GOT3 (cell line): Measurements from ENCODE around the gene GABRB3.

ENCODE experiments used
- DNase-seq: peaks from one replicate; lab custom pipeline; 2025; ENCODE audit warnings: mixed read lengths; lab: John Stamatoyannopoulos, UW

GABRB3 gene

DNA sequence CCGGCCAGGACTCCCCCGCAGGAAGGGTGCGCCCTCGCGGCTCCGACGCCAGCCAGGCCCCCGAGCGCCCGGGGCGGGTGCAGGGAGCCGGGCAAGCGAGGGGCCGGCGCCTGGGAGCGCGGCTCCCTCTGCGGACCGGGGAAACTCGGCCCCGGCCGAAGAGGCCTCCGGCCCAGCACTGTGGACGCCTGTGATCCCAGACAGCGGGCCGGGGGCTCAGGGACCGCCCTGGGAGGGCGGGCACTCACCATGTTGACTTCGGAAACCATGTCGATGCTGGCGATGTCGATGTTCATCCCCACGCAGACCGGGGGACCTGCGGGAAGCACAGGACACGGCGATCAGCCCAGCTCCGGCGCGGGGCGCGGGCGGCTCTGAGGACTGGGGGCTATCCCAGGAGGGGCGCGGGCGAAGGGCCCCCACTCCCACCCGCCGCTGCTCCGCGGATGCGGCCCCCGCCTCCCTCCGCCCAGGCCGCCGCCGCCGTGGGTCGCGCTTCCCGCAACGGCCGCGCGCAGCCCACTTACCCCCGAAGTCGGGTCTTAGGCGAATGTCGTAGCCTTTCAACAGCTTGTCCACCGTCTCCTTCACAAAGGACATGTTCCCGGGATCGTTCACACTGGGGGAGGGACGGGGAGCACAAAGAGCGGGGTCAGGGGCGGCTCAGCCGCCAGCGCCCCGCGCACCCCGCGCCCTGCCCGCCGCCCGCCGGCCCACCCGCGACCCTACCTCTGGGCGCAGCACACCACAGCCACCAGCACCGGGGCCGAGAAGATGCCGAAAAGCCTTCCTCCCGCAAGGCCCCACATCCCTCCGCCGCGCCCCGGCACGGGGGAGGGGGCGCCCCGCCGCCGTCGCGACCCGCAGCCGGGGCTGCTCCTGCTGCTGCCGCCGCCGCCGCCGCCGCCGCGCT is at the start of gene GABRB3:
Gene GABRB3 (minus strand): TSS at position 913 of the 913 bp plus-strand sequence.
- DNase-seq = no peak

DNA sequence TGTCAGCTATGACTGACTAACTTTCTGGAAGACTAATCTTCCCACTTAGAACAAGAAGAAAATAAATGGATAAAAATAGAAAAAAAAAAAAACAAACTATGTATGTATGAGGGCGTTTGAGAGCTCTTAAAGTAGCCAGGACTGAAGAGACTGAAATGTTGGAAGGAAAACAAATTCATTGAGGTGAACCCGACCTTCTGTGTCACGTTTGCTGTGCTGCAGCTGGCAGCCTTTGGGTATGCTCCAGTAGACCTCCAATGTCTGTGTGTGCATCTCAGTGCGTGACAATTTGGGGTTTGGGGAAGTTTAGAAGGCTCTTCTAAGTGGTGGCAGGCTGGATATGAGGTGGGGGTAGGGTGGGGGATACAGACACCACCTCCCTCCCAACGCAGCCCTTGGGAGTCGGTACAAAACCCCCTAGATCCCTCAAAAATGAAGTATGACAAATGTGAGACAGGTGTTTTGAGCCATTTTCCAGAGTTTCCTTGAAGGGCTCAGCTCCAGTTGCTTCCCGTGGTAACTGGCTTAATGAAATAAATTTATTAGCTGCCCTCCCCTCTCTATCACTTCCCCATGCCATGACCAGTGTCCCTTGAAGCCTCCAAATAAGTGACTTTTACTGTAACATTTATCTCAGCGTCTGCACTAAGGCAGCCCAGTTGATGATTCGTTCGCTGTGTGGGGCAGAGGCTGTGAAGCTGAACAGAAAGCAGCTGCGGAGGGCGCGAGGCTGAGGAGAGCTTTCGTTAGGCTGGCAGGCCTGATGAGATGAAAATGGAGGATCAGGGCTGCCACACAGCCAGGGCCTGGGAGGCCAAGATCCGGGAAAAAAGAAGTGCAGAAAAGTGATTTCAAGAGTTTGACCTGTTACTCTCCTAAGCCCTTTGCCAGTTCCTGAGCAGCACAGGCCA is 34.9 kb upstream of the GABRB3 start:
- no peak for DNase-seq

DNA sequence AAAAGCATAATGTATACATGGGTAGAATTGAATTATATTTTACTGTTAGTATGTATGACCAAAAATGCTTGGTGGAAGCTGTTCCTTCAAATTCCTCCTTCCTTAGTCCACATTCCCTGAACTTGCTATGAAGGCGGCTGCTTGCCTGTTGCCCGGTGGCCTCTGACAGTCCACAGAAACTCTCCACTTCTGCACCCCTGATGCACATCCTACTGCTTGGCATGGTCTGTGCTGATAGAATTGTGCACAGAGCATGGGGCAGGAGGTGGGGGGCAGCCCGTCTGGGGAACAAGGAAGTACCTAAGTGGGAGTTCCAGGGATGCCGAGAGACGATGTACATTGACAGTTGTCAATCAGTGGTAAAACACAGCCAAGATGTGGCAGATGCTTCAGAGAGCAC is 33.7 kb upstream of the GABRB3 start:
- DNase-seq = no peak

DNA sequence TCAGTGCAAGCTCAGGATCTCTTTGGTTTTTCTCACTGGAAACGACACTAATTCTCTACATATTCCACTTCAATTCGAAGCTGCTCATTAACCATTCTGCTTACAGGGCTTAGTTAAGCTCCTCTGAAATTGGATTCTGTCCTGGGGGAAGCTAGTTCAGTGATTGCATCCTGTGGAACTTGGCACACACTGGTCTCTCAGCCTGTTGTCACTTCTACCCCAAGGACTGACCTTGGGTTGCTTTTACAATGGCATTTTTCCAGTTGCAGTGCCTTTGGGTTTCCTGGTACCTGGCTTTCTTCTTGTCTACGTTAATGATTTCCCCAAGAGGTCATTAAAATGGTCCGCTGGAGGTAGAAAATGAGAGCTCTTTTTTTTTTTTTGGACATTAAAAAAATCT is 33.3 kb upstream of the GABRB3 start:
- no peak for DNase-seq

DNA sequence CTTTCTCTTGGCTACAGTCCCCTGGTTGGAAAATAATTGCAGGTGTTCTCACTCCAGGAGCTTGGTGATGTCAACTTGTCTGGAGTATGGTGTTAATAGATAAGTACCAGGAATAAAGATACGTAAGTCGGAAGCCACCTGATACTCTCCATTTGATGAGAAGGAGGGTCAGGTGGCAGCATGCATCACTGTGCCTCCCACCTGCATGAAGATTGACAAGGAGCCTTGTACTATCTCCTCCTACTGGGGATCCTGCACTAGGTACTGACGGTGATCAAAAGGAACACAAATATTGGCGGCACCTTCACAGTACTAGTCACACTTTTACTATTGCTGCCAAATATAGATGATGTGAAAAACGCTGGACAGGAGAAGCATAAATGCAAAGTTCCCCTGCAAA is 32.6 kb upstream of the GABRB3 start:
- DNase-seq = no peak

DNA sequence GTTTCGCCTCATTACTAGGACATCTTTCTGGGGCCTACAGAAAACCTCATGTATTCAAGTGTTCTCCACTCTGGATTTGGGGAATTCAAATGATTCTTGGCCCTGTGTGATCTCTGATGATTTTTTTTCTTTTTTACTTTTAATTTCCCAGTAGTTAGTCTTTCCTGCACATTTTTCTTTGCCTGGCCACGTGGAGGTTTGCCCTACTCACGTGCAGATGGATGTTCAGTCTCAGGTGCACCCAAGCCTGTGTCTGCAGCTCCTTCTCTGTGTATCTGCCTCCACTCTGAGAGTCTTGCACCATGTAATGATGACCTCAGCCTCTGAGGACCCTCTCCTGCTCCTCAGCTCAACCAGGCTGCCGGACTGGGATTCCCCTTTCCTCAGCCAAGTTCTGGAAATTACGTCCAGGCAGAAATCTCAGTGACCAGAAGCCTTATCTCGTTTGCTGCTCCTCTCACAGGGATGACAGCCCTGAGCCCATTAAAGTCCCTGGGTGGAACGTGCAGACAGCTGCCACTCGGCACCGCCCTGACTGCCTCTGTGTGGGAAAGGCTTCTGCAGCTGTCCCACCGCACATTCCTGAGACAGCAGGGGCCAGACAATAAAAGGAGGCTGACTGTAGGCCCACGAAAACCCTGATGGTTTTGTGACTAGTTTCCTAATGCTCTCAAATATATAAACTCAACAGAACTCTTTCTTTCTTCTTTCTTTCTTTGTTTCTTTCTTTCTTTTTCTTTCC is 31.4 kb upstream of the GABRB3 start:
- DNase-seq = no peak

DNA sequence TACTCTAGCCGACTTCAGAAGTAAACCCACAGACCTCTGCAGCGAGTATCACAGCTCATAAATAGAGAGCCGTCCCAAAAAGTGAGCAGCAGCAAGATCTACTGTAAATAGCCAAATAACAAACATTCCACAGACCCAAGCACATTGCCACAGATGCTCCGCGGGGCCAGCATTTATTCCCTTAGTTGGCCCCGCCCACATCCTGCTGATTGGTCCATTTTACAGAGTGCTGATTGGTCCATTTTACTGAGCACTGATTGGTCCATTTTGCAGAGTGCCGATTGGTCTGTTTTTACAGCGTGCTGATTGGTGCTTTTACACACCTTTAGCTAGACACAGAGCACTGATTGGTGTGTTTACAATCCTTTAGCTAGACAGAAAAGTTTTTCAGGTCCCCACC is 17.3 kb upstream of the GABRB3 start:
- no peak for DNase-seq

DNA sequence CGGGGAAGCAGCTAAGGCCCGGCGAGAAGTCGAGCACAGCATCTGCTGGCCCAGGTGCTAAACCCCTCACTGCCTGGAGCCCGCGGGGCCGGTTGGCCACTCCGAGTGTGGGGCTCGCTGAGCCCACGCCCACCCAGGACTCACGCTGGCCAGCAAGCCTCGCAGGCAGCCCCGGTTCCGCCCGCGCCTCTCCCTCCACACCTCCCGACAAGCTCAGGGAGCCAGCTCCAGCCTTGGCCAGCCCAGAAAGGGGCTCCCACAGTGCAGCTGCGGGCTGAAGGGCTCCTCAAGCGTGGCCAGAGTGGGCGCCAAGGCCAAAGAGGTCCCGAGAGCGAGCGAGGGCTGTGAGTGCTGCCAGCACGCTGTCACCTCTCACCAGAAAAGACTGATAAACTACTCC is 8.9 kb upstream of the GABRB3 start:
- DNase-seq = no peak

DNA sequence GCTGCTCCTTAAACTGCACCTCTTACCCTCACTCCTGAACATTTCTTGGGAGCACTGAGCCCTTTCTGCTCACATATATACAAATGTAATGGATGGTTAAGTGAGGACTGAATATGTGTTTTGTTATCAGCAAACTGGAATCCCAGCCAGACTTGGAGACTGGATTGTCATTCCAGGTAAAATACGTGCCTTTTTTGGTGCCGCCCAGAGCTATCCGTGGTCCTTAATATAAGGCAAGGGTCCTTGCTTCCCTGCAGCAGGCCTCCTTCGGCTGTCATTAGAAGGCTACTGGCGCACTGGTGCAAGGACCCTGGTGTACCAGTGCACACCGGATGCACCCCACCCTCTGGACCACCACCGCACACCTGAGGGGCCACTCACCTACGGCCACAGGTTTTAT is 1.1 kb upstream of the GABRB3 start:
- DNase-seq = no peak

DNA sequence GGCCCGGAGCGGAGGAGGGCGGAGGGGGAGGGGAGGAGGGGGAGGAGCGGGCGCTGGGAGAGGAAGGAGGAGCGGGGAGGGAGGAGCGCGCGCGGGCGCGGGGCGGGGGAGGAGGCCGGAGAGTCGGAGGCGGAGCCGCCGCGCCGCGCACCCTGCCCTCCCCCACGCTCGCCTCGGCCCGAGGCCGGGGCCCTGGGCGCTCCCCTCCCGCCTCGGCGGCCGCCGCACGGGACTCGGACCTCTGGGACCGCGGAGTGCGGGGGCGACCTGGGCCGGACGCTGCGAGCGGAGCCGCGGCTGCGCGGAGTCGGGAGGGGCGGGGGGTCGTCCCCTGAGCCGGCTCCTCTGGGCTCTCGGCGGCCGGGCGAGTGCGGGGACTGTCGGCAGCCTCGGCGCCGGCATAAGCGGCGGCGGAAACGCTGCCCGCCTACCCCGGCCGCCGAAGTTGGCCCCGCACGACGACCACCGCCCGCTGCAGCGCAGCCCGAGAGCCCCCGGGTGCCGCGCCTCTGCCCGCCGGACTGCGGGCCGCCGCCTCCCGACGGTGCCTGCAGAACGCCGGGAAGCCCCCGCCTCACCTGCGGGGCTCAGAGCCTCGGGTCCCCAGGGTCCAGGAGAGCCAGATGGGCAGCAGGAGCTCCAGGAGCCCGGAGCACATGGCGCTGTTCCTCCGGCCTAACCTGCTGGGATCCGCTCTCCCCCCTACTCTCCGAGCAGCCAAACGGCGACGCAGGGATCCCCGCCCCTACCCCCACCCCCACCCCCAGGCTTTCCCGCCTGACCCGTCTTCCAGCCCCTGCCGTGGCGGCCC is 406 bp upstream of the GABRB3 start:
- DNase-seq = no peak

DNA sequence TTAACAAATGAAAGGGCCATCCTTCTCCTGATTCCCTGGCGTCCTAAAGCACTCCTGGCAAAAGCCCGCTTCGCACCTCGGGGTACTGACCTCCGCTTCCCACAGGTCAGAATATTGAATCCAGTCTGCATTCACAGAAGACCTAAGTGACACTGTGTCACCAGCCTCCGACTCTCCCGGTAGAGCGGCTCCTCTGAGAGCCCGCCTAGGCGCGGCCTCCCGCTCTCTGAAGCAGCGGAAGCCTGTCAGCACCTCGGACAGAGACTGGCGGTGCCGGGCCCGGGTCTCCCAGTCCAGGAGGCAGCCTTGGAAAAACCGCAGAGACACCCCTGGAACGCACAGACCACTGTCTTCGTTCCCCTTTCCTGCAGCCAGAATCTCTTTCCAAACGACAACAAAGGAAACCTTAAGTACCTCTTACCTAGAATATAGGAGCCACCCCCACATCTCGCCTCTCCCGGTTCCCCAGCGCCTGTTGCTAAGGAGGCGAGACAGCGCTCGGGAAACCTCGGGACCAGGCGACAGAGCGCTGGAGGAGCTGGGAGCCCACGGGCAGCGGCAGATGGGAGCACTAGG is 1.2 kb downstream of the GABRB3 start:
- DNase-seq = no peak

DNA sequence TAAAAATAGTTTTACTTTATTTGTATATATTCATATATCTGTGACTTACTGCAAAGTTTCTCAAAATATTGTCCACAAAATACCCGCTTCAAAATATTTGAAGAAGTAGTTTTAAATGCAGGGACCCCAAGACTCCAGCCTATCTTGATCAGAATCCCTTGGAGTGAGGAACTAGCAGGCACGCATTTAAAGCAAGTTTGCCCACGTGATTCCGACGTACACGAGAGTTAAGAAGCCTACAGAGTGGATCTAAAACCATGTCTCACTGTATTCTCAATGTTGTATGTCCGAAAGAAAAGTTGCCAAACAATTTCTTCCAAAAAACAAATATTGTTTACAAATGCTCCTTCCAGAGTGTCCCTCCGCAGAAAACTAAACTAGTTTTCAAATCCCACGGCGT is 1.7 kb downstream of the GABRB3 start:
- DNase-seq = no peak

DNA sequence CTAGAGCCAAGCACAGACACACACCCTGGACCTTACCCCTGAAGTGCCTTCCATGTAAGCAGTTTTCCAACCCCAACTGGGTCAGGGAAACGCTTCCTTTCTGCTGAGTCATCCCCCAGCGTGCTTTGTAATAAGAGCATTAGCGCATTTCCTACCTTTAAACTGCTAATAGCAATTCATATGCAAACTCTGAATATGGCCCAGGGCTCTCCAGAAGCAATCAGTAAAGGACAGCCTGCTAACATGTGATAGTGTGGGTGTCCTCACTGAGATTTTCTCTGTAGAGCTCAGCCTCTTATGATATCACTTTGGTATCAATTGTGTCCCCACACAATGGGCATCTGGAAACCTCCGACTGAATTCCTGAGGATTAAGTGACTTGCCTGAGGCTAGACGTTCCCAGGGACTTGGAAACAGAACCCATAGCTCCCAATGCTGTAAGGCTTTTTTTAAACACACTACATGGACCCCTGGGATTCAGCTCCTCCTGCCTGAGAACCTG is 5.6 kb downstream of the GABRB3 start:
- DNase-seq = no peak

DNA sequence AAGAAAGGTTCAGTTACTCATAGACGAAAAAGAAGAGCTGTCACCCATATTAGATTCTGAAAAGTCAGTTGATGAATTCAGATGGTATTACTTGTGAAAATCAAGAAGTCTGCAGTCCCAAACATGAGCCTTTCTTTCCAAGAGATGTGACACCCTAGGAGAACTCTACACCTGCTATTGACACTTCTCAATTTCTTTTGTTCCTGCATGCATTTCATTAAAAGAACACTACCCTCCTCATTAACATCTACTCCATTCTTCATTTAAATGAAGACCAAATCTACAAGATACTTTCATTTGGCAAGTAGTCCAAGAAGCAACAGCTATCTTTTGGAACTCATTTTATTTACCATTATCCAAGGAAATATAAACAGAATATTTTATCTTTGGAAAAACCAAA is 6.6 kb downstream of the GABRB3 start:
- DNase-seq = no peak

DNA sequence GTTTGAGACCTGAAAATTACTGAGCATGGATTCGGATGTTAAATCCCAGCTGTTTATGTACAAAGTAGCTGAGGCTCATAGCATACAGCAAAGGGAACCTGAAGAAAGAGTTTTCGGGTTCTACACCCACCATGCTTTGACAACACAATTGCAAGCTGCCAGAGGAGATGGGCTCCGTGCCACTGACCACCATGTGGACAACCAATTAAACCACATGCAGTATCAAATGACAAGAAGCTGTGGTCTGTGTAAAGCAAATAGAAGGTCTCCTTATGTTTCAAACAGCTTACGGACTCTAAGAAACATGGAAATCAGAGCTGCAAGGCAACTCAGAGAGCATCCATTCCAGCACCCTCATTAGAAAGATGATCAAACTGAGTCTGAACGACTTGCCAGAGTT is 12.9 kb downstream of the GABRB3 start:
- no peak for DNase-seq

DNA sequence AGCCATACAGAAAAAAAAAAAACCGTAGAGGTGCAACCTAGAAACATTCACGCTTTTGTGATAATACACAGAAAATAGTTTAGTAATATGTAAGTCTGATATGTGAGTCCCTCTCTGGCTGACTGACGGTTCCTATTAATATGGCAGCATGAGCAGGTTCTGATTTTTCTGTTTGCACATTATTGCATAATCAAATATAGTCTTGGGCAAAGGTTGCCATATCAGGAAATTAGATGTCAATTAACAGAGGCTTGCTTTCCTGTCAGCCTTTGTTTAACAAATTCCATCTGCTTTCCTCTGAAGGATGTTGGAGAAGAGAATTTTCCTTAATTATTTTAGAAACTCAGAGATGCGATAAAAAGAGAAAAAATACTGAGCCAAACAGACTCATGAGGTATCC is 14.8 kb downstream of the GABRB3 start:
- DNase-seq = no peak

DNA sequence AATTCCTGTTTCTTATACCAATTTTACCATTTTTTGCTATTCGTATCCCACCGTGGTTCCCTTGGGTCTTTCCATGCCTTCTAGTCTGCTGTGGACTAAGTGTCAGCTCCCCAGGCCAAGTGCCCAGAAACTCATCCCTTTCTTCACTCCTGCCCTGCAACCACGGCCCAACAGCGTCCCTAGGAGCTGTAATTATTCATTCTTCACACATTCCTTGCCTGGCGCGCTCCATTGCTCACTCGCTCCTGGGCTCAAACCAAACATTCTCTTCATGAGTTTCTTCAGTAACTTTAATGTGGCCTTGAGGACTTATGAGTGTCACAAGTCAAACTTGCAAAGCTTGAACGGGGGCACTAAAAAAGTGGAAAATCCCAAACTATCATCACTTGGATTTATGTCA is 15.7 kb downstream of the GABRB3 start:
- no peak for DNase-seq

DNA sequence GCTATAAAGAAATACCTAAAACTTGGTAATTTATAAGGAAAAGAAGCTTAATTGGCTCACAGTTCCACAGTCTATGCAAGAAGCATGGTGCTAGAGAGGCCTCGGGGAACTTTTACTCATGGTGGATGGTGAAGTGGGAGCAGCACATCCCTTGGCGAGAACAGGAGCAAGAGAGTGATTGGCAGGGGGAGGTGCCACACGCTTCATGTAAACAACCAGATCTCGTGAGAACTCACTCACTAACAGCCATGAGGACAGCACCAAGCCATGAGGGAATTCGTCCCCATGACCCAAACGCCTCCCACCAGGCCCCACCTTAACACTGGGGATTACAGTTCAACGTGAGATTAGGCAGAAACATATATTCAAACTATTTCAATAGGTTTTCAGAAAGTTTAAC is 28.0 kb downstream of the GABRB3 start:
- DNase-seq = no peak

DNA sequence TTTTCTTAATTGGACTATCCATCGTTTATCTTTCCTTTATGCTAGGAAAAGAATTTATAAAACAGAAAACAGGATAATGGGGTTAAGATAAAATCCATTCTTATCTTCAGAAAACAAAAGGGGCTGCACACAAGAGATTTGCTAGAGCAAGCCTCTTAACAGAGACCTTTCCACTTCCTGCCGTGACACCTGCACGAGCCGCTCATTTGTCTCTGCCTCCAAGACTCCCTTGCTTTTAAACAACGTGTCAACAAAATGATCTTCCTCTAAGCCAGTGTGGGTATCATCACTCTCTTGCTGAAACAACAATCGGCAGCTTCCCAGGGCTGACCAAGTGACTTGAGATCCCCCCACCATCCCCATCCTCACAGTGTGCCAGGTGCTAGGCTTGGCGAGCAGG is 33.1 kb downstream of the GABRB3 start:
- DNase-seq = no peak

DNA sequence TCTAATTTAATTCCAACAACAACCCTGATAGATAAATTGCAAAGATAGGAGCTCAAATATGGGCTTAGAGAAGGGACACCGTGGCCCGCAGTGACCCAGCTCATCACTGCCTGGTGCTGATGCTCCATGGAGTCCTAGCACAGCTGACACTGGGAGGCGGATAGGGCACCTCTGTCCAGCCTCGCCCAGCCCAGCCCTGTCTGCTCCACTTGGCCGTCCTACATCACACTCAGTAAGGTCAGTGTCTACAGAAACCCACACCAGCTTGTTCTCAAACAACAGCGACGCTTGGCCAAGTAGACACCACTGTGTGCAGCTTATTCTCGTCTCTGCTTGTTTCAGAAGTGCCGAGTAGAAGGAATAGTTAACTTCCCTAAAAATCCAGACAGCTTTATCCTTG is 33.9 kb downstream of the GABRB3 start:
- no peak for DNase-seq
